Right ventricle myocardium inferior (tissue), 1 donor: Measurements from ENCODE around the gene SRGAP3. TPM values are rescaled to one million over a fixed set of nuclear protein-coding genes. Genes with fewer than 3 reads are reported as not detected.
"Not testable (repeated sequence)": the region's sequence is repeated elsewhere in the genome, so short reads cannot be mapped to it uniquely, and the experiment has no call there.

Experiments
- ATAC-seq: fragments of 200-7000 bp; cut with Tn5 transposase; one replicate; pipeline ENCODE4 v1.9.1; 2020; ENCODE audit warnings: mild to moderate bottlenecking, moderate library complexity
- DNase-seq: peaks from one replicate; pipeline ENCODE4 v3.0.0; 2021; ENCODE audit errors: missing footprints
- intact Hi-C: fragments of 100-400 bp; cut with DNase I; formaldehyde crosslinking; loops from one replicate; pipeline ENCODE4 v1.11.0; 2022
- long read RNA-seq: library from polyadenylated mRNA; unstranded; transcript quantifications from one replicate; pipeline ENCODE4 v2.0.0, GENCODE V29; 2021
- total RNA-seq: library from RNA; stranded (reverse); fragmentation: NEBNext Ultra II Directional; extraction: Animal tissue kit (Norgen Biotek cat#: 25700); gene quantifications from one replicate; pipeline ENCODE4 v1.2.1, GENCODE V29; 2021
- donor health status: DM: no; HTN: yes; CAD: no; lungs with severe emphysema.

Gene SRGAP3
- total RNA-seq = 6.1 TPM
- long read RNA-seq, partial matches to known transcripts = 1 of 1 reads
- long read RNA-seq, other reads (novel, unspliced or antisense) = 0 of 1 reads

DNA sequence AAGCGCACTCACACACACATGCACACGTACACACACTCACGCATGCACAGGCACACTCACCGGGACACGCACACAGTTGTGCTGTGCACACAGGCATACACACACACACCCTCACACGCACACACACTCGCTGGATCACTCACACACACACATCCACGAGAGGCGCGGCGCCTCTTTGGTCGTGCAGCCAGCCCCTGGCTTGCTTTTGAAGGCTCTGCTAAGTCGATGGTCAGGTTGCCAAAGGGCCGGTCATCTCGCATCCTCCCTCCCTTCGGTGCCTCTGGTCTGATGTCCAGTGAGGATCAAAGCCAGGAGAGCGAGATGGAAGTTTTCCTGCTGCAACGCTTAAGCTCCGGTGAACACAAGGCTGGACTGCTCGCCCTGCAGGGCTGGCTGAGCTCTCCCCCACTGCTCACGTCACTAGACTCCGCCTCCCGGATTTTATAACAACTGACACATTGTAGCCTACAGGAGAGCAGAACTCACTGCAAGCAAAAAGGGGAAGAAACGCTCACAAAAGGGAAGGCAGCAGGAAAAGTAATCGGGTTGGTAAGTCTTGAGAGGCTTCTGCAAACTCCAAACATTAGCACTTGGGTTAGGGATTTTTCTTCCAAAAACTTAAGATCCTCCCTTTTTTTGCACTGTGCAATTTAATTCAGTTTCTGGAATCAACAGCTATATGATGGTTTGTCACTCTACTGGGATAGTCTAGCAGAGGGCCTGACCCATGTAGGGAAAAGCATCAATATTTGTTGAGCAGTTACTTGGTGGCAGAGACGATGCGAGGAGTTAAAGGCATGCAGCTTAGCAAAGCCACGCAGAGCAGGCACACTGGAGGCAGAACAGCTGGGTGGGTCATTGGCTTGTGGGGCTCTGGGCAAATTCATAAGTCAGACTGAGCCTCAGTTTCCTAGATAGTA, at the start of gene SRGAP3:
Gene SRGAP3 (minus strand): TSS at position 374 of the 920 bp plus-strand sequence. CDS start 695 bp downstream, outside the sequence.
- intact Hi-C loops = loop anchor here (5.0 kb wide), 3 partner anchors 62 to 277 kb away; no protein-coding TSS in a partner anchor
- ATAC-seq (peak; percentile 98), DNase-seq (peak; percentile 89)

DNA sequence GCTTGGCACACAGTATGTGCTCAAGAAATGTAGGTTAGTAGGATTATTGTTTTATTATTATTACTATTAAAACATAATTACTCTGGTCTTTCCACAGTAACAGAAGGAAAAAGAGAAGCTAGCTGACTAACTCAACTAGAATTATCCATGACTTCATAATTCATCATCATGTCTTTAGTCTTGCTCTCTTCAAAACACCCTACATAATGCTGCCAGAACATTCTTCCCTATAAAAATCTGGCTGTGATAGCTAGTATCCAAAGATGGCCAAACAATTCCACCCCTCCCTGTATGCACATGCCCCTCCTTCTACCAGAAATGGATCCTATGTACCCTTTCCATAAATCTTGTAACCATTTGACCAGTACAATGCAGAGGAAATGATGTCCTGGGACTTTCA, 48.8 kb upstream of the SRGAP3 start:
- ATAC-seq (no peak), DNase-seq (no peak)
- intact Hi-C loops = no loop called here

DNA sequence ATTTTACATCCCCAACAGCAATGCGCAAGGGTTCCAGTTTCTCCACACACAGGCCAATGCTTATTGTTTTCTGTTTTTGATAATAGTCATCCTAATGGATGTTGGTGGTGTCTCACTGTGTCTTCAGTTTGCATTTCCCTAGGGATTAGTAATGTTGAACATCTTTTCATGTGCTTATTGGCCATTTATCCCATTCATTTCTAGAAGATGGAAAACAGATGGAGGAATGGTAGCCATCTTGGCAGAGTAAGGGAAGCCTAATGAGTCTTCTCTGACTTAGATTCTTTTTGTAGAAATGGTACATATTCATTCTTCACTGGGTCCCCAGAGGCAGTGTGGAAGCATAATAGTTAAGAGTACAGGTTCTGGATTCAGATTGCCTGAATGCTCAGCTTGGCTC, 46.8 kb upstream of the SRGAP3 start:
- DNase-seq = no peak
- intact Hi-C loops = no loop called here
- no peak for ATAC-seq

GRCh38 chr3:9295007-9295406, 45.6 kb upstream of the SRGAP3 start:
- no peak for DNase-seq
- ATAC-seq = no peak
- intact Hi-C loops = no loop called here

- ATAC-seq, DNase-seq, intact Hi-C loops: not testable (repeated sequence)
Observed at GRCh38 chr3:9293953-9294352, 44.5 kb upstream of the SRGAP3 start.

- intact Hi-C loops = no loop called here
- ATAC-seq (no peak), DNase-seq (no peak)
Observed at GRCh38 chr3:9293076-9293475, 43.6 kb upstream of the SRGAP3 start.

DNA sequence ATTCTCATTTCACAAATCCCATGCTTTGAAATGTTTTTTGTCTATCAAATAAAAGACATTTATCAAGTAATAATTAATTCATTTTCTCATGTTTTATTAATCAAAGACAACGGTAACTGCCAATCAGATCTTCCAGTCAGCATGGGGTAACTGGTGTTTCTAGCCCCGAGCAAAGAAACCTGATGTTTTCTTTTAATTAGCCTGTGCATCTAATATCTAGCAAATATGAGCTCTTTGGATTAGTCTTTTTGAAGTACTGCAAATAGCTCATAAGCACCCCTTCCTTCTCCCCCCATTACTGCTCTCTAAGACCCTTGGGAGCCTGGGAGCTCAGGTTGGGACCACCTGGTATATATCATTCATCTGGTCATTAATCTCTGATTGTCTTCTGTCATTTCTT, 43.1 kb upstream of the SRGAP3 start:
- DNase-seq (no peak), ATAC-seq (no peak)
- intact Hi-C loops = no loop called here

DNA sequence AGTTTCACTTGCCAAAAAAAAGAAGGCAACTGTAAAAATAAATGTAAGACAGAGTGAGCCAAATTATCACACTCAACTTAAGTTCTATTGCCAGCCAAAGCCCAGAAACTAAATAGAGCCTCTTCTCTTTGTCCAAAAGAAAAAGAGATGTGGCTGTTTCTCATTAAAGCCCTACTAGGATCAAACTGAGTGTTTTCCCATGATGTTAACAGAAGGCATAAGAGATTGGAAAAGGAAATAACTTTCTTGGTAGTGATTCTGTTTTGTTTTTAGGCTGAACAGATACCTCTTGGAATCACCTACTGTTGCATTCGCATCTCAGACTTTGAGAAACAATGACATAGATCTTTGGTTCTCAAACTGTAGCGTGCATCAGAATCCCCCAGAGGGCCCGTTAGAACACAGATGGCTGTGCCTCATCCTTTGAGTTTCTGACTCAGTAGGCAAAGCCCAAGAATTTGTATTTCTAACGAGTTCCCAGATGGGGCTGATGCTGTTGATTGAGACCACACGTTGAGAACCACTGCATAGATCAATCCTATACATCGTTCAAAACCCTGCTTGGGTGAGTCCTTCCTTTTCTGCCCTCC, 42.5 kb upstream of the SRGAP3 start:
- ATAC-seq (no peak), DNase-seq (no peak)
- intact Hi-C loops = no loop called here

DNA sequence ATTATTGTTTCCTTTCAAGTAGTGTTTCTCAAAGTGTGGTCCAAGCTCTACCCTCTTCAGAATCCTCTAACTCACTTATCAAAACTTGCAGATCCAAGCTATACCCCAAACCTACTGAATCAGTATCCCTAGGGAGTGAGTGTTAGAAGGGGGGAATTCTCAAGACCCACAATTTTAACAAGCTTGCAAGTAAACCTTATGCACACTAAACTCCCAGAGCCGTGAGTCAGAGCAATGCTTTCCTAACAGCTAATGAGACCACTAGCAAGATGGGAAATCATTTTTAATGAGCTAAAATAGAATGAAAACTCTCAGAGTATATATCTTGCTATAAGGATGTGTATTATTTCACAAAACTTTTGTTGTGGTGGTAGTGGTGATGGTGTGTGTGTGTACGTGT, 41.1 kb upstream of the SRGAP3 start:
- intact Hi-C loops = no loop called here
- ATAC-seq (no peak), DNase-seq (no peak)

- intact Hi-C loops, ATAC-seq, DNase-seq: not testable (repeated sequence)
Observed at GRCh38 chr3:9281533-9281932, 32.1 kb upstream of the SRGAP3 start.

DNA sequence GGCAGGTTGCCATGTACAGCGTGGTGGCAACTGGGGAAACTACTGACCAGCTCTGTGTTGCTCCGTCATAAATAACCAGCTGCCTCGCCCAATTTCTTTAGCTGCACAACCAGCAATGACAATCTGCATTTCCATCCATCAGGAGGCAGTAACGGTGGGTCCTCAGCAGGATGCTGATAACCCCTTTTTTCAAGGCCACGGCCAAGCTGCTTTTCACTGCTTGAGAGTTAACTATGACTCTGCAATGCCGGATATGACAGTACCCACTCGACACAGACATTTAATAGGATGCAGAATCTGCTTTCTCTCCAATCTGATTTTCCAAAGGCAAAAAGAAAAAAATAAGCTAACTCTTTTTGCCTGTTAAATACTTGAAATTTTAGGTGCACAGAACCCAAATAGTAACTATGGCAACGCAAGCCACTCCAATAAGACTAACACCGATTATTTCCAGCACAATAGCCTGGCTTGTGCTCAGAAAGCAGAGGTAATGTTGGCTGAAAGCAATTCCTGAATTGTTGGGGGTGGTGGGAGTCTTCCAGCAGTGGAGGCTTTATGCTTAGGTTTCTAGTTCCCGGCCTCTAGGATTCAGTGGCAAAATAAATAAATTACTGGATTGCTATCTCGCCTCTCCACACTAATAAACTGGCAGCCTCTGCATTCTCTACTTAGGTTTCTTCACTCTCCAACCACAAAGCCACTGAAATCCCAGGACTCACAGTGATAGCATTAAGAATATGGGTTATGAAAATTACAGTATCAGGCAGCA, 31.2 kb upstream of the SRGAP3 start:
- intact Hi-C loops = no loop called here
- ATAC-seq = no peak
- DNase-seq = no peak

DNA sequence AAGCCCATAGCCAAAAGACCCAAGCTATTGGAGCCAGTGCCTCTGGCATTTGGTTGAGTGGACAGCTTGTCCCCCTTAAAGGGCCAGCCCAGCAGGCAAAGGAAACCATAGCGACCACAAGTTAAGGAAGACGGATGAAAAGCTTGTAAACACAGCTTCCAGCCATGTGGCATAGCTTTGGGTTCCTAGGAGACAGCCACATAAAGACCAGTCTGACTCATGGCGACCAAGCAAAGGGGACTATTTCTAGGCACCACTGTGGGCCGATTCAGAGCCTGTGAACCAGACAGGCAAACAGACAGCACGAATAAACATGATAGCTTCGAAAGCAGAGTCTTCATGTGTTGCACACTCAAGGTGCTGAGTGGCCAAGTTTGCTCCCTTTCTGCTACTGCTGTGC, 30.5 kb upstream of the SRGAP3 start:
- DNase-seq (no peak), ATAC-seq (no peak)
- intact Hi-C loops = no loop called here

DNA sequence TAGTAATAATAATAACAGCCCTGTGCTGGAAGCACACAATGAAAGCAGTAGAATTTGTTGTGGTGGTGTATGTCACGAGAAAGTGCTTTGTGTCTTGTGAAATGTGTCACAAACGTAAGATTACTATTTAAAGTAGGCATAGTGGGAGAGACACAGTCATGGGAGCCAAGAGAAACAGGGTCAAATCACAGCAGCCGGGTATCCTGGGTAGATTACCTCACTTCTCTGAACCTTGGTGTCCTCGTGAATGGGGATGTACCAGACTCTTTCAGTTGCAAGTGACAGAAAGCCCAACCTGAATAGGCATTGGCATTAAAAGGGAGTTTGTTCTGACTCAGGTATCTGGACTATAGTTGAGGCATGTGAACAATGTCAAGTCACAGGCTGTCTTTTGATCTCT, 29.1 kb upstream of the SRGAP3 start:
- ATAC-seq (no peak), DNase-seq (no peak)
- intact Hi-C loops = no loop called here

GRCh38 chr3:9278085-9278484, 28.6 kb upstream of the SRGAP3 start:
- DNase-seq = no peak
- intact Hi-C loops = no loop called here
- no peak for ATAC-seq

GRCh38 chr3:9276761-9277370, 27.4 kb upstream of the SRGAP3 start:
- ATAC-seq = no peak

GRCh38 chr3:9271903-9272302, 22.5 kb upstream of the SRGAP3 start:
- DNase-seq = no peak
- intact Hi-C loops = no loop called here
- no peak for ATAC-seq

More at GRCh38 chr3:9276761-9277370, 27.4 kb upstream of the SRGAP3 start:
- intact Hi-C loops = no loop called here
- no peak for DNase-seq

GRCh38 chr3:9270704-9271103, 21.3 kb upstream of the SRGAP3 start:
- DNase-seq (no peak), ATAC-seq (no peak)
- intact Hi-C loops = no loop called here

DNA sequence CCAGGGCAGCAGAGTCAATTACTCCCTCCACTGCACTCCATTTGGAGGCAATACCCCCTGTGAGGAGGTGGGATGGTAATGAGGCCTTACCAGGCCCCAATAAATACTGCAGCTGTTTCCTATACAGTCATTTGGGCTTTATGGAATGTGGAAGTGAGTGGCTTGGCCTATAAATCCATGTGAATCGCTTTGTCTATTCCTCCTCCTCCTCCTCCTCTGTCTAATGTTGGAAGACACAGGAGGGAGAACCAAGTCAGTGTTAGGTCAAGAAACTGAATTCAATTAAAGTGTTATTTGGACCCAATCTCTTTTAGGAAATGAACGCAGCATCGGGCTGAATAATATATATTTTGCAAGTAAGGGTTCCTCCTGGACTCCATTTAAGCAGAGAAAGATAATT, 17.3 kb upstream of the SRGAP3 start:
- intact Hi-C loops = no loop called here
- DNase-seq = no peak
- ATAC-seq = no peak

- DNase-seq = no peak
- intact Hi-C loops = no loop called here
- ATAC-seq = no peak
Observed at GRCh38 chr3:9260305-9260704, 10.9 kb upstream of the SRGAP3 start.
